Loucy (cell line): ENCODE results near the gene LYPD4.

Source experiments
- H2AFZ ChIP-seq: fragments of 200-600 bp; sonication (generic); 2 replicates; pipeline ENCODE4 v1.6.0; 2016; ENCODE audit warnings: antibody characterized with exemption, mild to moderate bottlenecking, low read length, moderate library complexity
- H3F3A ChIP-seq: fragments of 200-600 bp; 2 replicates; pipeline ENCODE4 v1.6.0; 2016; ENCODE audit warnings: antibody characterized with exemption, low read depth, mild to moderate bottlenecking
- H3K27me3 ChIP-seq: fragments of 200-600 bp; sonication (generic); 2 replicates; pipeline ENCODE4 v1.6.1; 2014; ENCODE audit warnings: low read length, mild to moderate bottlenecking; ENCODE audit not compliant: insufficient read depth, poor library complexity, severe bottlenecking
- H3K36me3 ChIP-seq: fragments of 200-600 bp; sonication (generic); 2 replicates; pipeline ENCODE4 v1.6.1; 2016; ENCODE audit warnings: low read length; ENCODE audit not compliant: insufficient read depth
- H3K4me1 ChIP-seq: fragments of 200-600 bp; sonication (generic); 2 replicates; pipeline ENCODE4 v1.5.1; 2014; ENCODE audit warnings: low read length, mild to moderate bottlenecking; ENCODE audit not compliant: insufficient read depth, poor library complexity, severe bottlenecking
- H3K4me2 ChIP-seq: fragments of 200-600 bp; sonication (generic); 2 replicates; pipeline ENCODE4 v1.6.0; 2014; ENCODE audit warnings: antibody characterized with exemption, low read length, low read depth, mild to moderate bottlenecking; ENCODE audit not compliant: poor library complexity, severe bottlenecking
- H3K4me3 ChIP-seq: fragments of 200-600 bp; sonication (generic); 2 replicates; pipeline ENCODE4 v1.5.1; 2014; ENCODE audit warnings: low read length, mild to moderate bottlenecking, mixed read lengths; ENCODE audit not compliant: poor library complexity, severe bottlenecking
- H3K79me2 ChIP-seq: fragments of 200-600 bp; sonication (generic); 2 replicates; pipeline ENCODE4 v1.6.1; 2014; ENCODE audit warnings: low read length; ENCODE audit not compliant: insufficient read depth
- H3K9ac ChIP-seq: fragments of 200-600 bp; sonication (generic); 2 replicates; pipeline ENCODE4 v1.6.0; 2014; ENCODE audit warnings: mild to moderate bottlenecking, low read depth, low read length, moderate library complexity; ENCODE audit not compliant: poor library complexity, severe bottlenecking
- H3K9me2 ChIP-seq: fragments of 200-600 bp; sonication (generic); replicated peaks from 2 replicates; pipeline ENCODE4 v1.6.1; 2016; ENCODE audit warnings: low read depth, low read length, mixed read lengths
- H3K9me3 ChIP-seq: fragments of 200-600 bp; sonication (generic); 2 replicates; pipeline ENCODE4 v1.6.1; 2014; ENCODE audit warnings: mild to moderate bottlenecking, antibody characterized with exemption, low read length, low read depth; ENCODE audit not compliant: insufficient read depth
- H4K20me1 ChIP-seq: fragments of 200-600 bp; sonication (generic); 2 replicates; pipeline ENCODE4 v1.6.0; 2014; ENCODE audit warnings: antibody characterized with exemption, low read length, mild to moderate bottlenecking; ENCODE audit not compliant: insufficient read depth, poor library complexity, severe bottlenecking
- EZH2phosphoT487 ChIP-seq: fragments of 200-600 bp; IDR thresholded peaks from 2 replicates; pipeline ENCODE4 v1.6.1; 2018; ENCODE audit warnings: antibody characterized with exemption, mild to moderate bottlenecking, moderate library complexity, borderline replicate concordance
- TF ChIP-seq, protein P1 (sequence below): fragments of 200-600 bp; sonication (generic); conservative IDR thresholded peaks from 2 replicates; pipeline ENCODE4 v1.5.1; 2014; ENCODE audit warnings: mild to moderate bottlenecking, antibody characterized with exemption, low read length

Gene LYPD4

DNA sequence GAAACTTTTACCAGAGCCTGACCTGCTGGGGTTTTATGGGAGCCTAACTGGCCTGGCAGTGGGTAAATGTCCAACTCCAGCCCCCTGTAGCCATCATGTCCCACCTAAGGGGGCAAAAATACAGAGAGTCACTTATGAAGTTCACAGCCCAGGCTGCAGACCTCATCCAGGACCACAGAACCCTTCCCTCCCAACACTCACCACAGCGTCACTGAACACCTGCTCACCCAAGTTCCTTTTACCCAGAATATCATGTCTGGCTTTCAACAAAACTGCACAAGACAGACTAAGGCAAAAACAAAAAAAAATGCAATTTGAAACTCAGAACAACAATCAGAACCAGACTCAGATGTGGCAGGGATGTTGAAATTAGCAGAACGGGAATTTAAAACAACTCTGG, 41.7 kb downstream of the LYPD4 start:
- no peaks in the 10 kb centered on the region for H3K9me2 ChIP-seq
- no peaks in the 10 kb centered on the region for H3K79me2 ChIP-seq
- TF ChIP-seq EZH2phosphoT487 = no peak
- TF ChIP-seq, protein P1, sequence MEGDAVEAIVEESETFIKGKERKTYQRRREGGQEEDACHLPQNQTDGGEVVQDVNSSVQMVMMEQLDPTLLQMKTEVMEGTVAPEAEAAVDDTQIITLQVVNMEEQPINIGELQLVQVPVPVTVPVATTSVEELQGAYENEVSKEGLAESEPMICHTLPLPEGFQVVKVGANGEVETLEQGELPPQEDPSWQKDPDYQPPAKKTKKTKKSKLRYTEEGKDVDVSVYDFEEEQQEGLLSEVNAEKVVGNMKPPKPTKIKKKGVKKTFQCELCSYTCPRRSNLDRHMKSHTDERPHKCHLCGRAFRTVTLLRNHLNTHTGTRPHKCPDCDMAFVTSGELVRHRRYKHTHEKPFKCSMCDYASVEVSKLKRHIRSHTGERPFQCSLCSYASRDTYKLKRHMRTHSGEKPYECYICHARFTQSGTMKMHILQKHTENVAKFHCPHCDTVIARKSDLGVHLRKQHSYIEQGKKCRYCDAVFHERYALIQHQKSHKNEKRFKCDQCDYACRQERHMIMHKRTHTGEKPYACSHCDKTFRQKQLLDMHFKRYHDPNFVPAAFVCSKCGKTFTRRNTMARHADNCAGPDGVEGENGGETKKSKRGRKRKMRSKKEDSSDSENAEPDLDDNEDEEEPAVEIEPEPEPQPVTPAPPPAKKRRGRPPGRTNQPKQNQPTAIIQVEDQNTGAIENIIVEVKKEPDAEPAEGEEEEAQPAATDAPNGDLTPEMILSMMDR = no peak
- H3K4me2 ChIP-seq = no peak overlapping the region
- H2AFZ ChIP-seq = no peak overlapping the region
- H3K27me3 ChIP-seq = no peaks in the 10 kb centered on the region
- H3F3A ChIP-seq = no peaks in the 10 kb centered on the region
- no peak overlapping the region for H3K9ac ChIP-seq
- no peak overlapping the region for H3K4me3 ChIP-seq
- H3K4me1 ChIP-seq = no peaks in the 10 kb centered on the region
- H4K20me1 ChIP-seq = no peaks in the 10 kb centered on the region
- no peaks in the 10 kb centered on the region for H3K9me3 ChIP-seq
- H3K36me3 ChIP-seq = no peaks in the 10 kb centered on the region

DNA sequence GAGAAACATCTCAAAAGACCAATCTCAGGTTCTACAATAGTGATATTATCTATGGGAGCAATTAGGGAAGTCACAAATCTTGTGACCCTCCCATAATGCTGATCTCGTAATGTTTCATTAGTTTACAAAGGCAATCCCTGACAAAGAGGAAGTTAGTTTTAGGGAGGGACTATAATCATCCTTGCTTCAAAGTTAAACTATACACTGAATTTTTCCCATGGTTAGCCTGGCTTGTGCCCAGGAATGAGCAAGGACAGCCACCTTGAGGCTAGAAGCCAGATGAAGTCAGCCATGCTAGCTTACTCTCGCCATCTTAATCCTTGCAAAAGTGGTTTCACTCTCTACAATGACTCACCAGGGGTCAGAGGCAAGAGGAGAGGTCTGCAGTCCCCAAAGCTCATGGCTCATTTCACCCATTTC, 42.7 kb downstream of the LYPD4 start:
- TF ChIP-seq, protein P1 = no peak
- TF ChIP-seq EZH2phosphoT487 = no peak
- Histone ChIP-seq H3K9me2 (no peaks in the 10 kb centered on the region), H3K4me3 (no peak overlapping the region), H2AFZ (no peak overlapping the region), H3K27me3 (no peaks in the 10 kb centered on the region), H3K4me1 (no peaks in the 10 kb centered on the region), H3F3A (no peaks in the 10 kb centered on the region), H3K36me3 (no peaks in the 10 kb centered on the region), H3K4me2 (no peak overlapping the region), H3K79me2 (no peaks in the 10 kb centered on the region), H3K9me3 (no peaks in the 10 kb centered on the region), H4K20me1 (no peaks in the 10 kb centered on the region), H3K9ac (no peak overlapping the region)

DNA sequence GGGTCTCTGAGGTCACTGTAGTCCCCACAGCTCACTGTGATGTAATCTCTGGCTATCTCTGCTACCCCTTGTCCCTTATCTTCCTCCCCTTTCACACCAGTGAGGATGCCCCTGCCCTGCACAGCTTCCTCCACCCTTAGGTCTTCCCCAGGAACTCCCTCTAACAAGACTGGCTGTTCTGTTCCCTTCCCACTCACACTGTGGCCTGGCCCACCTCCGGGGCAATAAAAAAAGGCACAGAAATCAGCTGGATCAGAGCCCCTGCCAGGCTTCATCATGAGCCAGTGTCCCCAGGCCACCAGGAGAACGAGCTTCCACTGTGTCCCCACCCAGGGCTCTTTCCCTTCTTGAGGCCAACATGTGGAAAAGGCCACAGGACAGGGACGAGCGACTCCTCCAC, 43.5 kb downstream of the LYPD4 start:
- Histone ChIP-seq H3K9me2 (no peaks in the 10 kb centered on the region), H3K9me3 (no peaks in the 10 kb centered on the region), H3K9ac (no peak overlapping the region), H4K20me1 (no peaks in the 10 kb centered on the region), H3K4me2 (no peak overlapping the region), H3K4me1 (no peaks in the 10 kb centered on the region), H3K36me3 (no peaks in the 10 kb centered on the region), H3F3A (no peaks in the 10 kb centered on the region), H3K4me3 (no peak overlapping the region), H3K79me2 (no peaks in the 10 kb centered on the region), H3K27me3 (no peaks in the 10 kb centered on the region), H2AFZ (no peak overlapping the region)
- TF ChIP-seq EZH2phosphoT487 = no peak
- TF ChIP-seq, protein P1 = no peak
